ENCODE data around the gene PRSS2.
"Not testable (repeated sequence)": the region's sequence is repeated elsewhere in the genome, so short reads cannot be mapped to it uniquely, and the experiment has no call there.

PRSS2 gene

GRCh38 chr7:142759433-142759832 lies 11.3 kb upstream of the PRSS2 start:
- no peak for DNase-seq (ENCODE audit: low read depth in 3 of 3)

GRCh38 chr7:142760071-142760642 lies 10.6 kb upstream of the PRSS2 start:
- DNase-seq (ENCODE audit: low read depth in 3 of 3) = no peak

- DNase-seq (ENCODE audit: low read depth in 3 of 3) = not testable (repeated sequence)
Observed at GRCh38 chr7:142761606-142762005, 9.2 kb upstream of the PRSS2 start.

DNA sequence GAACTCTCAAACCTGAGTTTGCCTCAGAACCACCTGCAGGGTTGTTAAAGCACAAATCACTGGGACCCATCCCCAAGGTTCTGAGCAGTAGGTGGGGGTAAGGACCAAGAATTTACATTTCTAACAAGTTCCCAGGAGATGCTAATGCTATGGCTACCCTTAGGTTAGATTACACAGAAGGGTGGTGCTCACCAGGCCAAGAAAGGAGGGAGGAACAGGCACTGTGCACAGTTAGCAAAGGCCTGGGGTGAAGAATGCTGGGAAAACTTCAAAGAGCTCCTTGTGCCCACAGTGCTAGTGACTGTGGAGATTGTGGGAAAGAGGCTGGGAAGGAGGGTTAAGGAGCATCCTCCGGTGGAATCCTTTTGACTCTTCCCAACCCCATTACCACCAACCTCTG lies 8.7 kb upstream of the PRSS2 start:
- DNase-seq (ENCODE audit: low read depth in 3 of 3) = no peak

DNA sequence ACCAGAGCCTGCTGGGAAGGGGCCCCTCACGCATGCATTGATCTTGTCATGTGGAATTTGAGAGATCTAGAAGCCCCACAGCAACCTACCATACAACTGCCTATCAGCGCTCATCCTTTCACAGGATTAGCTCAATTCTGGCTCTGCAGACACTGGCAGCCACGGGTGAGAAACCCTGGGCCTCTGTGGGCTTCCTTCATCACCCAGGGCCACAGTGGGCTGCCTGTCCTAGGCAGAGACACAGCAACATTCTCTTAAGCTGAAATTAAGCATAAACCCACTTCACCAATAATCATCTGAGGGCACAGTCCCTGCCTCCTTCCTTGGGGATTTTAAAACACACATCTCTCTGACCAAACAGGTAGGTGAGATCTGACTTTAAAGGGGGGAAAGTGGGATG lies 3.3 kb upstream of the PRSS2 start:
- no peak for DNase-seq (ENCODE audit: low read depth in 3 of 3)

- no peak for DNase-seq (ENCODE audit: low read depth in 3 of 3)
Observed at GRCh38 chr7:142767861-142768260, 2.9 kb upstream of the PRSS2 start.

DNA sequence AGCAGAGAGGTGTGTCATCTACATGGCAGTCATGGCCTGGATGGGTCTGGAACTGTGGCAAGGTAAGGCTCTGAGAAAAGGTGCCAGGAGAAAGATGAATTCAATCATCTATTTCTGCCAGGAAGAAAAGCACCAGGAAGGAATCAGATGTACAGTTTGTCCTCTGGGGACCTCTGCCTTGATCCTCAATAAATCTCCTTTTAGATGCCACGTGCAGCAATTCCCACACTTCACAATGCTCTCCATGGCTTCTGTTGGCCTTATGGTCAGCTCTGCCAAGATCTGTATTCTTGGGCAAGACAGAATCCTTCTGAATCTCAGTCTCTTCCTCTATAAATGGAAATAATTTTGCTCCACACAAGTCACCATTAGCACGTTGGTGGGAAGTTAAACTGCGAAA lies 1.9 kb upstream of the PRSS2 start:
- DNase-seq (ENCODE audit: low read depth in 3 of 3) = not testable (repeated sequence)

GRCh38 chr7:142771353-142771723 lies 568 bp downstream of the PRSS2 start:
- no peak for DNase-seq (ENCODE audit: low read depth in 3 of 3)

DNA sequence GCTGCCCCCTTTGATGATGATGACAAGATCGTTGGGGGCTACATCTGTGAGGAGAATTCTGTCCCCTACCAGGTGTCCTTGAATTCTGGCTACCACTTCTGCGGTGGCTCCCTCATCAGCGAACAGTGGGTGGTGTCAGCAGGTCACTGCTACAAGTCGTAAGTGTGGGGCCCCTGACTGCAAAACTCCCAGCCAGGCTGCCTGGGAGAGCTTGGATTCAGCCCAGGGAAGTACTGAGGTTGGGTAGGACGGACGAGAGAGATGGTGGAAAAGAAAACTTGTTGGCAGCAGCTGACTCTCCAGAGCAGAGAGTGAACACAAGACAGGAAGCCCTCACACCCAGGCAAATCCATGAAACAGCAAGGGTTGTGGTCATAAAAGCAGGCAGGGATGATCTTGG lies 1.3 kb downstream of the PRSS2 start:
- no peak for DNase-seq (ENCODE audit: low read depth in 3 of 3)

DNA sequence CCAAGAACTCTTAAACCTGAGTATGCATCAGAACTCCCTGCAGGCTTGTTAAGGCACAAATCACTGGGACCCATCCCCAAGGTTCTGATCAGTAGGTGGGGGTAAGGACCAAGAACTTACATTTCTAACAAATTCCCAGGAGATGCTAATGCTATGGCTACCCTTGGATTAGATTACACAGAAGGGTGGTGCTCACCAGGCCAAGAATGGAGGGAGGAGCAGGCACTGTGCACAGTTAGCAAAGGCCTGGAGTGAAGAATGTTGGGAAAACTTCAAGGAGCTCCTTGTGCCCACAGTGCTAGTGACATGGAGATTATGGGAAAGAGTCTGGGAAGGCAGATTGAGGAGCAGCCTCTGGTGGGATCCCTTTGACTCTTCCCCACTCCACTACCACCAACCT lies 1.9 kb downstream of the PRSS2 start:
- DNase-seq (ENCODE audit: low read depth in 3 of 3) = no peak

GRCh38 chr7:142773230-142773629 lies 2.5 kb downstream of the PRSS2 start:
- DNase-seq (ENCODE audit: low read depth in 3 of 3) = no peak

GRCh38 chr7:142773937-142774744 lies 3.4 kb downstream of the PRSS2 start:
- no peak for DNase-seq (ENCODE audit: low read depth in 3 of 3)

DNA sequence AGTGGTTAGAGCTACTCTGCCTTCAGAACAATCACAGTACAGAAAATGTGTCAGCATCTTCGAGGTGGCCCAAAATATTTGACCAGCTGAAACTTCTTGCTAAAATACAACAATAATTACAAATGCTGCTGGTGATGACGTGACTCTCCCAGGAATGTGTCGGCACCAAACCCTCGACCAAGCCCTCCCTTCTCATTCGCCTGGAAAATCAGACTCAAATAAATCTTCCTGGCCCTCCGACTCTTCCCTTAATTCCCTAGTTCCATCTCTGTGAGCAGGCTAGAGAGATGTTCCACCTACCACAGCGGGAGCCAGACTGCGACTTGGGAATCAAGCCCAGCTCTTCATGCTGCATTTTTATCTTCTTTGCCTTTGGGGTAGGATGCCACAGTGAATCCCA lies 4.1 kb downstream of the PRSS2 start:
- no peak for DNase-seq (ENCODE audit: low read depth in 3 of 3)

GRCh38 chr7:142775351-142776115 lies 4.8 kb downstream of the PRSS2 start:
- DNase-seq (ENCODE audit: low read depth in 3 of 3) = not testable (repeated sequence)

DNA sequence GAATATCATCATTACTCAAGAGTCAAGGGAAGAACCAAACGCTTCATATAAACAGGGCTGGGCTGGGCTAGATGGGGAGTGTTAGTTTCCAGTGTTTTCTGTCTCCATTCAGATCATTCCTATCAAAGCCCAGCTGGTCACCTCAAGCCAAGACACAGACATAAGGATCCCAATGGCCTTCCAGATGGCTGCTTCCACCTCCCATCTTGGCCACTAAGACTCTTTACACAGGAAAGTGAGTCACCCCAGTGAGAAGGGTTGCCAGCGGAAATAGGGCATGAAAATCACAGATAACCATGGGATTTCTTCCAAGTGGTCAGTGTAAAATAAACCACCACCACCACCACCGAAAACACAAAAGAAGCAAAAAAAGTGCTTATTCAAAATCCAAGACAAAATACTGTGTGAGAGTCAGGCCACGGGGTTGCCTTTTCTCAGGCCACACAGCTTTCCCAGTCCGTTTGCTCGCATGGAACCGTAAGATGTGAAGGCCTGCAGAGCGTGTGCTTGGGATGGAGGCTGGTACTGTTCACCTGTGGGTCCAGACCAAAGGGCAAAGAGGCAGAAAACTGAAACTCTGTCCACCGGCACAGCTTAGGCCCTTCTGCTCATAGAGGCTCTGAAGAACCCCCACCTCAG lies 5.6 kb downstream of the PRSS2 start:
- no peak for DNase-seq (ENCODE audit: low read depth in 3 of 3)

DNA sequence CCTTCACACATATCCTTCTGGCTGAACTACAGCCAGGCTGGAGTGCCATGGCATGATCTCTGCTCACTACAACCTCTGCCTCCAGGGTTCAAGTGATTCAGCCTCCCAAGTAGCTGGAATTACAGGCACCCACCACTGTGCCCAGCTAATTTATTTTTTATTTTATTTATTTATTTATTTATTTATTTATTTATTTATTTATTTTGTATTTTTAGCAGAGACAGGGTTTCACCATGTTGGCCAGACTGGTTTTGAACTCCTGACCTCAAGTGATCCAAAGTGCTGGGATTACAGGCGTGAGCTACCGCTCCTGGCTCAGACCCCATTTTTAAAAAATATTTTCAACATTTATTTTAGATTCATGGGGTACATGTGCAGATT lies 6.1 kb downstream of the PRSS2 start:
- not testable (repeated sequence) for DNase-seq (ENCODE audit: low read depth in 3 of 3)

DNA sequence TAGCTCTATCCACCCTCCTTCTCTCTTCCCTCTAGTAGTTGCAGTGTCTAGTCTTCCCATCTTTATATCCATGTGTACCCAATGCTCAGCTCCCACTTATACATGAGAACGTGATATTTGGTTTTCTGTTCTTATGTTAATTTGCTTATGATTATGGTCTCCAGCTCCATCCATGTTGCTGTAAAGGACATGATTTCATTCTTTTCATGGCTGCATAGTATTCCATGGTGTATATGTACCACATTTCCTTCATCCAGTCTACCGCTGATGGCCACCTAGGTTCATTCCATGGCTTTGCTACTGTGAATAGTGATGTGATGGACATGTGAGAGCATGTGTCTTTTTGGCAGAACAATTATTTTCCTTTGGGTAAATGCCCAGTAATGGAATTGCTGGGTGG lies 6.5 kb downstream of the PRSS2 start:
- no peak for DNase-seq (ENCODE audit: low read depth in 3 of 3)

DNA sequence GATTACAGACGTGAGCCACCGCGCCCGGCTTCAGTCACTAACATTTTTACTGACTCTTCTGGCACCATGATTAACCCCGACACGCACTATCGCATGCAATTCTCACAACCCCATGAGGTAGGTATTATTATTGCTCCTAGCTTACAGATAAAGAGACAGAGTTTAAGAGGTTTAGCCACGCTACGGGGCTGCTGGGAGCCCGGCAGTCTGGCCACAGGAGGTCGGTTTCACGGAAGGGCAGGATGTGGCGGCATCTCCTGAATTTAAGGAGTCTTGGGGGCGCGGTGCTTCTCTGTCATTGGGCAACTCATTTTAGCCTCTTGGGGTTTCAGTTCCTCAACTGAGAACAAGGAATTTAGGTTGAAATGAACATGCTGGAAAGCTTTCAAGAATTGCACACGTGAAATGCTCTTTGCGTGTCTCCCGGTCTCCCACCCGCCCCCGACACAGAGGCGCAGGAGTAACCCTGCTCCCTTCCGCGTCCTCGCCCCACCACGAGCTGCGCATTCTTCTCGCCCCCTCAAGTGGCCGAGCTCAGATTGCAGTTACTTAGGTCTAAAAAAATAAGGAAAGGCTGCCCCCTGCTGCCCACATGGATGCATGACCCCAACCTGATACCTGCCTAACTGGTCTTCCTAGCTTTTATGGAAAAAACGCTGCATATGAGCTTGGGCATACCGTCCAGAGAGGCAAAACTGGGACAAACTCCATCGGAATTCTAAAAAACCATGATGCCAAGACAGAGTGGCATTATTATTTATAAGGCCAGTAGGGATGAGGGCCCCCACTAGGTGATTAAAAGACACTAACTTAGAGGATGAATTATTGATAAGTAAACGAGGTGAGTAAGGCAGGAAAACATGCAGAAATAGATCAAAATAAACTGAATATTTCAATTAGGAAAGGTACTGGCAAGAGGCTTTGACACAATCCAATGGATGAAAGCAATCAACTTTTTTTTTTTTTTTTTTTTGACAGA lies 12.4 kb downstream of the PRSS2 start:
- peak in 2 of 3 experiments; percentile 54 to 77 for DNase-seq (ENCODE audit: low read depth in 3 of 3)

GRCh38 chr7:142784096-142784495 lies 13.3 kb downstream of the PRSS2 start:
- DNase-seq (ENCODE audit: low read depth in 3 of 3) = no peak

DNA sequence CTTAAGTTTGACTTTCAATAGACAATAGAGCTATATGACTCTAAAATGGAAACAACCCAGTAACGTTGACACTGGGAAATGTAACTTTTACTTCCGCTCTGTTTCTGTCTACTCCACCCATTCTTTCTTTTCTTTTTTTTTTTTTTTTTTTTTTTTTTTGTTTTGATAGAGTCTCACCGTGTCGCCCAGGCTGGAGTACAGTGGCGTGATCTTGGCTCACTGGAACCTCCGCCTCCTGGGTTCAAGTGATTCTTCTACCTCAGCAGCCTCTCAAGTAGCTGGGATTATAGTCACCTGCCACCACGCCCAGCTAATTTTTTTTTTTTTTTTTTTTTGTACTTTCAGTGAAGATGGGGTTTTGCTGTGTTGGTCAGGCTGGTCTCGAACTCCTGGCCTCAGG lies 13.9 kb downstream of the PRSS2 start:
- no peak for DNase-seq (ENCODE audit: low read depth in 3 of 3)

DNA sequence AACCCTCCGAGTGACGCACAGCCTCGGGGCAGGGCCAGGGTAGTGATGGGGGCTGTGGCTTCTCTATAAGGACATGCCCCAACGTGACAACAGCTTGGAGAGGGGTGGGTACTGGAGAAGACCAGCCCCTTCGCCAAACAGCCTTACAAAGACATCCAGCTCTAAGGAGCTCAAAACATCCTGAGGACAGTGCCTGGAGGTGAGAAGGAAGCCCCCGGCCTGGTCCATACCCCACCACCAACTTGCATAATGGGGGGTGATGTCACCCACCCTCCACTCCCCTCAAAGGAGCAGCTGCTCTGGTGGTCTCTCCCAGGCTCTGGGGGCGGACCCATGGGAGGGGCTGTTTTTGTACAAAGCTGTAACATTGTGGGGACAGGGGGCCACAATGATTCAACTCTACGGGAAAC lies 15.1 kb downstream of the PRSS2 start:
- DNase-seq (ENCODE audit: low read depth in 3 of 3) = peak in 2 of 3 experiments; percentile 45 to 72

All from stimulated activated CD4-positive, alpha-beta T cell treated with anti-CD3 and anti-CD28 coated beads, TNF-alpha, amount 100 ng/mL, for 24 hours (primary cell).